Parathyroid adenoma (tissue), 2 donors: ENCODE measurements around the gene RORB.
A peak's percentile ranks its signal among the peaks of the same experiment; 100 is the strongest.

Source experiments
- H2AFZ ChIP-seq: fragments of 300-600 bp; sonication (generic); one replicate; pipeline ENCODE4 v1.7.0; 2017; ENCODE audit warnings: antibody characterized with exemption, mild to moderate bottlenecking
- H3K27ac ChIP-seq: fragments of 300-600 bp; sonication (generic); one replicate; pipeline ENCODE4 v1.7.0; 2017
- H3K27me3 ChIP-seq: fragments of 300-600 bp; sonication (generic); one replicate; pipeline ENCODE4 v1.7.0; 2017; ENCODE audit warnings: low read length; ENCODE audit not compliant: control insufficient read depth, insufficient read depth
- H3K36me3 ChIP-seq: fragments of 300-600 bp; sonication (generic); one replicate; pipeline ENCODE4 v1.7.0; 2017; ENCODE audit warnings: low read length; ENCODE audit not compliant: control insufficient read depth, insufficient read depth
- H3K4me1 ChIP-seq: fragments of 300-600 bp; sonication (generic); one replicate; pipeline ENCODE4 v1.7.0; 2017; ENCODE audit warnings: control low read depth
- H3K4me2 ChIP-seq: fragments of 300-600 bp; sonication (generic); one replicate; pipeline ENCODE4 v1.7.0; 2017; ENCODE audit warnings: low read length
- H3K4me3 ChIP-seq: fragments of 300-600 bp; sonication (generic); one replicate; pipeline ENCODE4 v1.7.0; 2017; ENCODE audit warnings: low read depth, low read length
- H3K79me2 ChIP-seq: fragments of 300-600 bp; sonication (generic); one replicate; pipeline ENCODE4 v1.7.0; 2017; ENCODE audit warnings: control low read depth
- H3K9ac ChIP-seq: fragments of 300-600 bp; sonication (generic); one replicate; pipeline ENCODE4 v1.7.0; 2017; ENCODE audit warnings: mild to moderate bottlenecking
- H3K9me3 ChIP-seq: fragments of 300-600 bp; sonication (generic); one replicate; pipeline ENCODE4 v1.7.0; 2017; ENCODE audit warnings: low read length; ENCODE audit not compliant: control insufficient read depth
- CTCF ChIP-seq: fragments of 300-600 bp; sonication (generic); IDR thresholded peaks from one replicate; pipeline ENCODE4 v1.7.0; 2017; ENCODE audit warnings: antibody characterized with exemption, mild to moderate bottlenecking
- donor health status: primary hyperparathyroidism.

Gene RORB

GRCh38 chr9:74644023-74644422 is 146.9 kb downstream of the RORB start:
- Histone ChIP-seq H3K27ac (no peak overlapping the region), H3K4me2 (no peak overlapping the region), H3K27me3 (no peaks in the 10 kb centered on the region), H3K4me3 (no peak overlapping the region), H2AFZ (no peak overlapping the region), H3K4me1 (no peaks in the 10 kb centered on the region), H3K36me3 (no peaks in the 10 kb centered on the region), H3K9ac (no peak overlapping the region), H3K9me3 (no peaks in the 10 kb centered on the region), H3K79me2 (no peaks in the 10 kb centered on the region)
- no peak for TF ChIP-seq CTCF

- H3K9ac ChIP-seq: no peak overlapping the region
- no peaks in the 10 kb centered on the region for H3K4me1 ChIP-seq
- no peaks in the 10 kb centered on the region for H3K27me3 ChIP-seq
- H3K79me2 ChIP-seq: no peaks in the 10 kb centered on the region
- peak; percentile 17 for TF ChIP-seq CTCF
- H3K36me3 ChIP-seq: no peaks in the 10 kb centered on the region
- no peak overlapping the region for H3K4me3 ChIP-seq
- no peak overlapping the region for H2AFZ ChIP-seq
- H3K9me3 ChIP-seq: no peaks in the 10 kb centered on the region
- H3K27ac ChIP-seq: no peak overlapping the region
- H3K4me2 ChIP-seq: no peak overlapping the region
Observed at GRCh38 chr9:74645007-74645639, 148.0 kb downstream of the RORB start.

GRCh38 chr9:74653410-74654080 is 156.4 kb downstream of the RORB start:
- Histone ChIP-seq H3K27ac (peak overlapping the region; percentile 72), H3K4me3 (peak overlapping the region; percentile 32), H3K9me3 (no peaks in the 10 kb centered on the region), H3K36me3 (no peaks in the 10 kb centered on the region), H3K4me1 (no peaks in the 10 kb centered on the region), H3K27me3 (no peaks in the 10 kb centered on the region), H3K9ac (no peak overlapping the region), H2AFZ (peak overlapping the region; percentile 73), H3K79me2 (no peaks in the 10 kb centered on the region), H3K4me2 (peak overlapping the region; percentile 71)
- no peak for TF ChIP-seq CTCF

DNA sequence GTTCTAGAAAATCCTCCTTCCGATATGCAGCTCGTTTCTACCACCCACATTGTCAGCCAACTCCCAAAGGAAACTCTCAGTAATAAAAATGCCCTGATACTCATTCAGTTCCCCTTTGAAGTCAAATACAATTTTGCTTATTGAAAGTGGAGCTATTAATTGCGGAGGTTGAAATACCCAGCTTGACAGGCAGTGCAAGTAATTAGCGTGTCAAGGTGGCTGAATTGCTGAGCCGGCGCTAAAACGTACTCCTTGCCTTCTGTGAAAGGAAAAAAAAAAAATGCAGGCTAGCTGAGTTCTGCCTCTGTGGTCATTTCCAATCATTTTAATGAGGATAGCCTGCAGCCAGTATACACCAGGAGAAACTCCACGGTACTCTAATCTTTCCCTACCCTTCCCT is 165.5 kb downstream of the RORB start:
- TF ChIP-seq CTCF: no peak
- no peaks in the 10 kb centered on the region for H3K79me2 ChIP-seq
- no peak overlapping the region for H3K27ac ChIP-seq
- no peak overlapping the region for H3K9ac ChIP-seq
- H3K36me3 ChIP-seq: no peaks in the 10 kb centered on the region
- no peaks in the 10 kb centered on the region for H3K4me1 ChIP-seq
- no peaks in the 10 kb centered on the region for H3K9me3 ChIP-seq
- peak overlapping the region; percentile 8 for H3K4me2 ChIP-seq
- H2AFZ ChIP-seq: no peak overlapping the region
- H3K27me3 ChIP-seq: no peaks in the 10 kb centered on the region
- no peak overlapping the region for H3K4me3 ChIP-seq

GRCh38 chr9:74663439-74663838 is 166.3 kb downstream of the RORB start:
- no peak overlapping the region for H2AFZ ChIP-seq
- H3K4me1 ChIP-seq: no peaks in the 10 kb centered on the region
- H3K27ac ChIP-seq: no peak overlapping the region
- H3K9me3 ChIP-seq: no peaks in the 10 kb centered on the region
- no peaks in the 10 kb centered on the region for H3K79me2 ChIP-seq
- H3K36me3 ChIP-seq: no peaks in the 10 kb centered on the region
- TF ChIP-seq CTCF: no peak
- H3K9ac ChIP-seq: no peak overlapping the region
- no peak overlapping the region for H3K4me2 ChIP-seq
- no peaks in the 10 kb centered on the region for H3K27me3 ChIP-seq
- no peak overlapping the region for H3K4me3 ChIP-seq
